Immature natural killer cell (primary cell): ENCODE measurements around the gene PATE4. TPM values are rescaled to one million over a fixed set of nuclear protein-coding genes. Genes with fewer than 3 reads are reported as not detected.

ENCODE experiments used
- DNase-seq, 3 donors: peaks; one replicate each; pipeline ENCODE4 v3.0.0; 2022; ENCODE audit warnings: mixed read lengths in 1 of 3
- H3K27ac Mint-ChIP-seq, 6 donors: one replicate each; pipeline ENCODE4 v1.8.0; 2020; ENCODE audit warnings: mixed read lengths in 6 of 6, mild to moderate bottlenecking in 5 of 6, inconsistent platforms in 4 of 6, moderate library complexity in 3 of 6
- H3K27me3 Mint-ChIP-seq, 3 donors: one replicate each; pipeline ENCODE4 v1.8.0; 2020 to 2021; ENCODE audit warnings: low read depth in 3 of 3, mild to moderate bottlenecking in 3 of 3, mixed read lengths in 3 of 3, moderate library complexity in 3 of 3, inconsistent platforms in 1 of 3
- H3K36me3 Mint-ChIP-seq, 3 donors: one replicate each; pipeline ENCODE4 v1.8.0; 2020; ENCODE audit warnings: mixed read lengths in 3 of 3, inconsistent platforms in 2 of 3, mild to moderate bottlenecking in 2 of 3
- H3K4me1 Mint-ChIP-seq, 2 donors: one replicate each; pipeline ENCODE4 v1.8.0; 2020; ENCODE audit warnings: inconsistent platforms in 2 of 2, mild to moderate bottlenecking in 2 of 2, mixed read lengths in 2 of 2, moderate library complexity in 1 of 2
- H3K4me3 Mint-ChIP-seq, 5 donors: one replicate each; pipeline ENCODE4 v1.8.0; 2020; ENCODE audit warnings: mild to moderate bottlenecking in 5 of 5, mixed read lengths in 5 of 5, inconsistent platforms in 3 of 5, moderate library complexity in 3 of 5
- H3K9me3 Mint-ChIP-seq, 6 donors: one replicate each; pipeline ENCODE4 v1.8.0; 2020; ENCODE audit warnings: mild to moderate bottlenecking in 6 of 6, mixed read lengths in 6 of 6, inconsistent platforms in 4 of 6, moderate library complexity in 3 of 6
- polyA plus RNA-seq, 3 donors: library from polyadenylated mRNA; unstranded; fragments of 300-500 nt; fragmentation: Illumina TruSeq; gene quantifications; one replicate each; pipeline ENCODE4 v1.2.3, GENCODE V29; 2021

PATE4 gene
- polyA plus RNA-seq, 3 donors from 2014 or later, result not detected

GRCh38 chr11:125869521-125869920, 36.4 kb downstream of the PATE4 start:
- no peaks in the 10 kb centered on the region for H3K4me1 Mint-ChIP-seq
- peaks cover 0 to 7% (median 0%) of the 10 kb centered on the region in 3 donors for H3K27me3 Mint-ChIP-seq
- no peak overlapping the region for H3K27ac Mint-ChIP-seq
- H3K36me3 Mint-ChIP-seq, result no peaks in the 10 kb centered on the region
- DNase-seq, result no peak
- H3K9me3 Mint-ChIP-seq, result no peaks in the 10 kb centered on the region
- no peak overlapping the region for H3K4me3 Mint-ChIP-seq

GRCh38 chr11:125871391-125872137, 38.4 kb downstream of the PATE4 start:
- Mint-ChIP-seq H3K4me3 (no peak overlapping the region), H3K27ac (no peak overlapping the region), H3K4me1 (no peaks in the 10 kb centered on the region), H3K9me3 (no peaks in the 10 kb centered on the region), H3K36me3 (no peaks in the 10 kb centered on the region), H3K27me3 (peaks cover 0 to 7% (median 0%) of the 10 kb centered on the region in 3 donors)
- no peak for DNase-seq

- H3K36me3 Mint-ChIP-seq, result no peaks in the 10 kb centered on the region
- no peak overlapping the region for H3K4me3 Mint-ChIP-seq
- H3K27ac Mint-ChIP-seq, result no peak overlapping the region
- H3K27me3 Mint-ChIP-seq, result peaks cover 0 to 7% (median 0%) of the 10 kb centered on the region in 3 donors
- no peak for DNase-seq
- no peaks in the 10 kb centered on the region for H3K9me3 Mint-ChIP-seq
- H3K4me1 Mint-ChIP-seq, result no peaks in the 10 kb centered on the region
These were observed 39.0 kb downstream of the PATE4 start for GRCh38 chr11:125872138-125872491.

GRCh38 chr11:125873881-125874555, 40.9 kb downstream of the PATE4 start:
- Mint-ChIP-seq H3K36me3 (no peaks in the 10 kb centered on the region), H3K9me3 (no peaks in the 10 kb centered on the region), H3K27ac (no peak overlapping the region), H3K27me3 (peaks cover 0 to 7% (median 2%) of the 10 kb centered on the region in 3 donors), H3K4me3 (no peak overlapping the region), H3K4me1 (no peaks in the 10 kb centered on the region)
- DNase-seq, result no peak

GRCh38 chr11:125874556-125875124, 41.5 kb downstream of the PATE4 start:
- peaks cover 0 to 7% (median 2%) of the 10 kb centered on the region in 3 donors for H3K27me3 Mint-ChIP-seq
- no peaks in the 10 kb centered on the region for H3K36me3 Mint-ChIP-seq
- peak; percentile 19 to 22 (median 21) for DNase-seq
- no peaks in the 10 kb centered on the region for H3K9me3 Mint-ChIP-seq
- H3K4me1 Mint-ChIP-seq, result no peaks in the 10 kb centered on the region
- H3K4me3 Mint-ChIP-seq, result no peak overlapping the region
- H3K27ac Mint-ChIP-seq, result no peak overlapping the region

GRCh38 chr11:125881291-125881690, 48.2 kb downstream of the PATE4 start:
- H3K9me3 Mint-ChIP-seq, result no peaks in the 10 kb centered on the region

GRCh38 chr11:125883375-125883774, 50.3 kb downstream of the PATE4 start:
- Mint-ChIP-seq H3K27ac (no peak overlapping the region), H3K4me3 (no peak overlapping the region), H3K9me3 (peaks cover 0 to 2% (median 0%) of the 10 kb centered on the region in 6 donors), H3K27me3 (peaks cover 17 to 24% (median 19%) of the 10 kb centered on the region in 3 donors), H3K4me1 (peaks cover 14 to 21% of the 10 kb centered on the region in 2 donors), H3K36me3 (peaks cover 0 to 4% (median 0%) of the 10 kb centered on the region in 3 donors)
- no peak for DNase-seq

More at GRCh38 chr11:125881291-125881690, 48.2 kb downstream of the PATE4 start:
- Mint-ChIP-seq H3K27ac (no peak overlapping the region), H3K4me3 (no peak overlapping the region), H3K27me3 (peaks cover 2 to 5% (median 3%) of the 10 kb centered on the region in 3 donors), H3K36me3 (peaks cover 0 to 4% (median 0%) of the 10 kb centered on the region in 3 donors), H3K4me1 (peaks cover 0 to 2% of the 10 kb centered on the region in 2 donors)
- no peak for DNase-seq

- Mint-ChIP-seq H3K9me3 (peaks cover 0 to 2% (median 0%) of the 10 kb centered on the region in 6 donors), H3K36me3 (no peaks in the 10 kb centered on the region), H3K4me3 (peak overlapping the region; percentile 85 to 97 (median 94)), H3K27me3 (peaks cover 14 to 23% (median 17%) of the 10 kb centered on the region in 3 donors), H3K27ac (peak overlapping the region; percentile 91 to 99 (median 96)), H3K4me1 (peaks cover 20 to 46% of the 10 kb centered on the region in 2 donors)
- DNase-seq, result no peak
These were observed 53.9 kb downstream of the PATE4 start for GRCh38 chr11:125886997-125887372.

GRCh38 chr11:125887373-125888324, 54.5 kb downstream of the PATE4 start, which contains the start of gene HYLS1:
Gene HYLS1 (plus strand): TSS chr11:125887668. CDS start chr11:125899369, 11,701 bp downstream.
- Mint-ChIP-seq H3K9me3 (peaks cover 0 to 2% (median 0%) of the 10 kb centered on the region in 6 donors), H3K27ac (peak within 1 kb of the TSS; percentile 91 to 99 (median 96)), H3K4me1 (peaks cover 20 to 46% of the 10 kb centered on the region in 2 donors), H3K4me3 (peak within 1 kb of the TSS; percentile 85 to 97 (median 94)), H3K36me3 (peaks cover 0 to 3% (median 0%) of the 10 kb centered on the region in 3 donors), H3K27me3 (peaks cover 14 to 23% (median 17%) of the 10 kb centered on the region in 3 donors)
- peak; percentile 98 to 99 (median 98) for DNase-seq

Other genes with a start within 250 kb of the PATE4 start
- gene STT3A, start 240.5 kb upstream of the PATE4 start, polyA plus RNA-seq, result 100 to 1,000 TPM in 2 of 3 donors, 10 to 100 TPM in 1; 59.3 to 109 (median 100) TPM
- gene CHEK1, start 208.2 kb upstream of the PATE4 start, polyA plus RNA-seq, result 1 to 10 TPM; 2.0 to 2.8 (median 2.4) TPM
- not detected for gene ACRV1, start 152.5 kb upstream of the PATE4 start, polyA plus RNA-seq
- not detected for gene PATE1, start 87.0 kb upstream of the PATE4 start, polyA plus RNA-seq
- not detected for gene PATE2, start 54.5 kb upstream of the PATE4 start, polyA plus RNA-seq
- gene PATE3, start 45.2 kb upstream of the PATE4 start, polyA plus RNA-seq, result not detected
- gene HYLS1, start 54.4 kb downstream of the PATE4 start, polyA plus RNA-seq, result 10 to 100 TPM in 1 of 3 donors, 1 to 10 TPM in 2; 6.2 to 11.5 (median 7.7) TPM
- 10 to 100 TPM in 2 of 3 donors, 1 to 10 TPM in 1; 5.5 to 17.3 (median 10.0) TPM for gene PUS3, start 69.9 kb downstream of the PATE4 start, polyA plus RNA-seq
- gene DDX25, start 71.2 kb downstream of the PATE4 start, polyA plus RNA-seq, result not detected
- gene VSIG10L2, start 112.7 kb downstream of the PATE4 start, polyA plus RNA-seq, result not detected
- not detected for gene CDON, start 229.6 kb downstream of the PATE4 start, polyA plus RNA-seq